IMR-90 (cell line): ENCODE results near the gene NTRK2. TPM values are rescaled to one million over a fixed set of nuclear protein-coding genes. Genes with fewer than 3 reads are reported as not detected.

Experiments
- ATAC-seq: fragments of 200-7000 bp; cut with Tn5 transposase; 2 replicates; pipeline ENCODE4 v1.9.1; 2020; ENCODE audit warnings: low read depth, mild to moderate bottlenecking, moderate library complexity
- BruUV-seq: library from RNA; stranded (reverse); fragments of 400-500 nt; replicated peaks from 2 replicates; lab custom pipeline; 2021; lab: Mats Ljungman, UMichigan
- CTCF ChIA-PET: fragments of 300-600 bp; formaldehyde crosslinking; extraction: SDS; loops from one replicate; lab custom pipeline; 2021; ENCODE audit warnings: antibody characterized with exemption; lab: Yijun Ruan, JAX
- POLR2A ChIA-PET: fragments of 300-600 bp; sonication (Branson Sonifier 250); formaldehyde crosslinking; loops from one replicate; lab custom pipeline; 2022; ENCODE audit warnings: antibody characterized with exemption; ENCODE audit not compliant: unreplicated experiment; lab: Charles Lee
- DNase-seq: peaks from one replicate; pipeline ENCODE4 v3.0.0; 2013
- H2AFZ ChIP-seq: replicated peaks from 2 replicates; pipeline ENCODE3; 2013; ENCODE audit warnings: low read length, mild to moderate bottlenecking; ENCODE audit not compliant: poor library complexity
- H2AK5ac ChIP-seq: 2 replicates; pipeline ENCODE4 v1.6.1; 2013; ENCODE audit warnings: low read depth, low read length, inconsistent platforms
- H2AK9ac ChIP-seq: replicated peaks from 2 replicates; pipeline ENCODE3; 2013; ENCODE audit warnings: mild to moderate bottlenecking, low read depth, low read length, moderate library complexity; ENCODE audit not compliant: poor library complexity
- H2BK120ac ChIP-seq: 2 replicates; pipeline ENCODE4 v1.6.1; 2013; ENCODE audit warnings: low read depth, low read length, inconsistent platforms
- H2BK15ac ChIP-seq: 3 replicates; pipeline ENCODE4 v1.6.1; 2013; ENCODE audit warnings: low read depth, low read length, inconsistent platforms
- H2BK20ac ChIP-seq: 2 replicates; pipeline ENCODE4 v1.6.1; 2013; ENCODE audit warnings: low read depth, mild to moderate bottlenecking, inconsistent platforms, low read length, moderate library complexity
- H2BK5ac ChIP-seq: 2 replicates; pipeline ENCODE4 v1.6.1; 2013; ENCODE audit warnings: mild to moderate bottlenecking, low read depth, low read length, inconsistent platforms; ENCODE audit not compliant: poor library complexity, severe bottlenecking
- H3K14ac ChIP-seq: replicated peaks from 2 replicates; pipeline ENCODE4 v1.6.1; 2013; ENCODE audit warnings: low read depth, low read length, inconsistent platforms
- H3K18ac ChIP-seq: 2 replicates; pipeline ENCODE4 v1.6.1; 2013; ENCODE audit warnings: low read depth, low read length, control low read depth
- H3K23ac ChIP-seq: 2 replicates; pipeline ENCODE4 v1.6.1; 2013; ENCODE audit warnings: low read depth, low read length, inconsistent platforms
- H3K27ac ChIP-seq: 2 replicates; pipeline ENCODE4 v1.5.1; 2013; ENCODE audit warnings: mild to moderate bottlenecking, control low read depth, low read length; ENCODE audit not compliant: insufficient read depth
- H3K27me3 ChIP-seq: 2 replicates; pipeline ENCODE4 v1.6.1; 2013; ENCODE audit warnings: low read length; ENCODE audit not compliant: control insufficient read depth, insufficient read depth
- H3K36me3 ChIP-seq: 2 replicates; pipeline ENCODE4 v1.6.1; 2013; ENCODE audit warnings: low read length, mixed read lengths; ENCODE audit not compliant: control insufficient read depth, insufficient read depth
- H3K4ac ChIP-seq: 2 replicates; pipeline ENCODE4 v1.6.1; 2013; ENCODE audit warnings: low read depth, low read length, inconsistent platforms
- H3K4me1 ChIP-seq: 2 replicates; pipeline ENCODE4 v1.6.1; 2013; ENCODE audit warnings: low read length, mixed read lengths; ENCODE audit not compliant: control insufficient read depth, insufficient read depth
- H3K4me2 ChIP-seq: 2 replicates; pipeline ENCODE4 v1.6.1; 2013; ENCODE audit warnings: low read depth, mild to moderate bottlenecking, control low read depth, low read length, moderate library complexity
- H3K4me3 ChIP-seq: 2 replicates; pipeline ENCODE4 v1.5.1; 2013; ENCODE audit warnings: low read depth, mild to moderate bottlenecking, control low read depth, low read length, moderate library complexity; ENCODE audit not compliant: insufficient read depth
- H3K56ac ChIP-seq: 2 replicates; pipeline ENCODE4 v1.6.1; 2013; ENCODE audit warnings: low read length, inconsistent platforms; ENCODE audit not compliant: insufficient read depth; ENCODE audit errors: extremely low read depth
- H3K79me1 ChIP-seq, 2 experiments: 2 replicates each; pipeline ENCODE4 v1.6.1; 2013; ENCODE audit warnings: low read length in 2 of 2, inconsistent platforms in 1 of 2, low read depth in 1 of 2
- H3K9ac ChIP-seq: 2 replicates; pipeline ENCODE4 v1.6.1; 2013; ENCODE audit warnings: low read depth, low read length, control low read depth
- H3K9me1 ChIP-seq: 2 replicates; pipeline ENCODE4 v1.6.1; 2013; ENCODE audit warnings: low read length, inconsistent platforms; ENCODE audit not compliant: insufficient read depth
- H3K9me3 ChIP-seq: 2 replicates; pipeline ENCODE4 v1.6.1; 2013; ENCODE audit warnings: low read length; ENCODE audit not compliant: control insufficient read depth, insufficient read depth
- H4K20me1 ChIP-seq: 2 replicates; pipeline ENCODE4 v1.6.1; 2013; ENCODE audit warnings: low read length, inconsistent platforms; ENCODE audit not compliant: insufficient read depth
- H4K5ac ChIP-seq: 2 replicates; pipeline ENCODE4 v1.6.1; 2013; ENCODE audit warnings: mild to moderate bottlenecking, low read depth, low read length, control low read depth
- H4K8ac ChIP-seq, 2 experiments: 2 replicates each; pipeline ENCODE4 v1.6.1; 2013; ENCODE audit warnings: low read depth in 2 of 2, low read length in 2 of 2, control low read depth in 1 of 2, inconsistent platforms in 1 of 2
- H4K91ac ChIP-seq: 2 replicates; pipeline ENCODE4 v1.6.1; 2013; ENCODE audit warnings: low read depth, low read length, inconsistent platforms; ENCODE audit not compliant: insufficient read depth
- BHLHE40 ChIP-seq: fragments of 150-350 bp; IDR thresholded peaks from 2 replicates; pipeline ENCODE4 v1.6.1; 2016; ENCODE audit warnings: mild to moderate bottlenecking, low read depth, low read length
- FOS ChIP-seq: fragments of 150-350 bp; IDR thresholded peaks from 2 replicates; pipeline ENCODE4 v1.6.1; 2016; ENCODE audit warnings: low read depth, low read length
- MAFK ChIP-seq: IDR thresholded peaks from 2 replicates; pipeline ENCODE4 v1.6.1; 2012; ENCODE audit warnings: low read depth, low read length, improper control_type of control experiment
- POLR2A ChIP-seq: IDR thresholded peaks from 2 replicates; pipeline ENCODE4 v1.6.1; 2012; ENCODE audit warnings: mild to moderate bottlenecking, low read depth, low read length
- RCOR1 ChIP-seq: IDR thresholded peaks from 2 replicates; pipeline ENCODE4 v1.6.1; 2012; ENCODE audit warnings: mild to moderate bottlenecking, low read length, improper control_type of control experiment; ENCODE audit not compliant: insufficient replicate concordance
- WGBS, 2 experiments: methylation state at CpG; one replicate each; pipeline versions ENCODE4 v1.1.5 to v1.1.7; 2013; ENCODE audit warnings: missing lambda C conversion rate in 2 of 2; ENCODE audit not compliant: insufficient read length in 1 of 2; ENCODE audit errors: extremely low coverage in 2 of 2; 5-methylcytosine and 5-hydroxymethylcytosine counted together
- dilution Hi-C: fragments of 300-500 bp; cut with HindIII; formaldehyde crosslinking; loops from one replicate; pipeline ENCODE4 v1.14.3; 2018; ENCODE audit warnings: low sequenced_read_pairs; ENCODE audit not compliant: unreplicated experiment
- in situ Hi-C: fragments of 300-500 bp; cut with MboI; formaldehyde crosslinking; loops from 3 replicates; pipeline ENCODE4 v1.14.3; 2019; ENCODE audit warnings: low sequenced_read_pairs, inconsistent platforms, mixed read lengths
- intact Hi-C: fragments of 100-400 bp; cut with micrococcal nuclease; formaldehyde crosslinking; loops from 2 replicates; pipeline ENCODE4 v1.10.0; 2022
- polyA plus RNA-seq, 3 experiments: library from polyadenylated mRNA; depleted of rRNA; stranded (reverse); fragments of >200 nt; gene quantifications; 2 replicates each; pipeline ENCODE4 v1.2.3, GENCODE V29; 2012; ENCODE audit warnings: low replicate concordance in 1 of 3
- total RNA-seq: library from RNA; depleted of rRNA; stranded (reverse); fragments of >200 nt; gene quantifications from 2 replicates; pipeline ENCODE4 v1.2.3, GENCODE V29; 2012
- TF ChIP-seq, protein P1 (sequence below): fragments of 150-350 bp; IDR thresholded peaks from 2 replicates; pipeline ENCODE4 v1.6.1; 2017; ENCODE audit warnings: mild to moderate bottlenecking, antibody characterized with exemption, low read length, low read depth

The NTRK2 gene
- total and polyA plus RNA-seq, 2 of the 4 experiments (the other 2 are of a cell fraction) = under 0.01 to 0.02 TPM

DNA sequence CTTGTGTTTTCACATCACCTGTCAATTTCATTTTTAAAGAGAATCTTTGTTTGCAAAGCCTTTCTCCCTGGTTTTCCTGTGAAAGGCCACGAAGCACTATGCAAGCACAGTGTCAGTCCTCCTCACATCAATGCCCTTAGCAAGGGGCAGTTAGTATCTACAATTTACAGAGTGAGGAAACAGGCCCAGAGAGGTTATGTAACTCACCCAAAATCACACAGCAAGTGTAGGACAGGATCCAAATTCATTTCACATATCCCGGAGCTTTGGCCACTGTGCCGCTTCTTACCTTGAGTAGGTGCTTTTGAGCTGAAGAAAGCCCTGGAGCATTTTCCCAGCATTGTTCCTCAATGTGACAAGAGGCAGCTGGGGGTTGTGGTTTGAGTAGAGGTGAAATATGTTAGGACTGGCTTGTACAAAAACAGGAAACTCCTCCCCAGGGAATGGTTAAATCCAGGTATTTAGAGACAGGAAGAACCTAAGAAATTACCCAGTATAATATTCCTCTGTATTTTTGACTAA lies 283.8 kb downstream of the NTRK2 start:
- Histone ChIP-seq H4K91ac (no peak overlapping the region), H3K9me3 (peaks cover 19% of the 10 kb centered on the region), H3K27me3 (no peaks in the 10 kb centered on the region), H3K4me1 (no peaks in the 10 kb centered on the region), H2BK15ac (no peak overlapping the region), H4K5ac (no peak overlapping the region), H2BK20ac (no peak overlapping the region), H4K20me1 (no peaks in the 10 kb centered on the region), H3K9ac (no peak overlapping the region), H3K23ac (no peak overlapping the region), H3K14ac (no peak overlapping the region), H3K27ac (no peak overlapping the region), H3K56ac (no peak overlapping the region), H4K8ac (no peak overlapping the region), H3K4ac (no peak overlapping the region), H3K4me3 (no peak overlapping the region), H2AK9ac (no peak overlapping the region), H2AFZ (no peak overlapping the region), H3K79me1 (no peaks in the 10 kb centered on the region), H2BK5ac (no peak overlapping the region), H3K4me2 (no peak overlapping the region), H3K18ac (no peak overlapping the region), H3K9me1 (no peaks in the 10 kb centered on the region), H3K36me3 (no peaks in the 10 kb centered on the region), H2AK5ac (no peak overlapping the region), H2BK120ac (no peak overlapping the region)
- ChIA-PET CTCF (no interaction called here), POLR2A (no interaction called here)
- ATAC-seq (no peak), DNase-seq (no peak)
- in situ Hi-C loops (no loop called here), dilution Hi-C loops (no loop called here), intact Hi-C loops (no loop called here)
- no CpG with 5 or more reads among the region's 3 CpGs for WGBS, 2 experiments
- no TSS peak for BruUV-seq
- TF ChIP-seq, protein P1, sequence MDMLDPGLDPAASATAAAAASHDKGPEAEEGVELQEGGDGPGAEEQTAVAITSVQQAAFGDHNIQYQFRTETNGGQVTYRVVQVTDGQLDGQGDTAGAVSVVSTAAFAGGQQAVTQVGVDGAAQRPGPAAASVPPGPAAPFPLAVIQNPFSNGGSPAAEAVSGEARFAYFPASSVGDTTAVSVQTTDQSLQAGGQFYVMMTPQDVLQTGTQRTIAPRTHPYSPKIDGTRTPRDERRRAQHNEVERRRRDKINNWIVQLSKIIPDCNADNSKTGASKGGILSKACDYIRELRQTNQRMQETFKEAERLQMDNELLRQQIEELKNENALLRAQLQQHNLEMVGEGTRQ = no peak
- no peak for TF ChIP-seq RCOR1
- TF ChIP-seq FOS = no peak
- TF ChIP-seq MAFK = no peak
- no peak for TF ChIP-seq POLR2A
- TF ChIP-seq BHLHE40 = no peak
